ENCODE measurements around the gene PRSS2.

Gene PRSS2

DNA sequence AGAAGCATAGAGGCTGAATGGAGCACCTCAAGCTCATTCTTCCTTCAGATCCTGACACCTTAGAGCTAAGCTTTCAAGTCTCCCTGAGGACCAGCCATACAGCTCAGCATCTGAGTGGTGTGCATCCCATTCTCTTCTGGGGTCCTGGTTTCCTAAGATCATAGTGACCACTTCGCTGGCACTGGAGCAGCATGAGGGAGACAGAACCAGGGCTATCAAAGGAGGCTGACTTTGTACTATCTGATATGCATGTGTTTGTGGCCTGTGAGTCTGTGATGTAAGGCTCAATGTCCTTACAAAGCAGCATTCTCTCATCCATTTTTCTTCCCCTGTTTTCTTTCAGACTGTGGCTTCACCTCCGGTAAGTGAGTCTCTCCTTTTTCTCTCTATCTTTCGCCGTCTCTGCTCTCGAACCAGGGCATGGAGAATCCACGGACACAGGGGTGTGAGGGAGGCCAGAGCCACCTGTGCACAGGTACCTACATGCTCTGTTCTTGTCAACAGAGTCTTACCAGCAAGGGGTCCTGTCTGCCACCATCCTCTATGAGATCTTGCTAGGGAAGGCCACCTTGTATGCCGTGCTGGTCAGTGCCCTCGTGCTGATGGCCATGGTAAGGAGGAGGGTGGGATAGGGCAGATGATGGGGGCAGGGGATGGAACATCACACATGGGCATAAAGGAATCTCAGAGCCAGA is 31.0 kb downstream of the PRSS2 start:
- no peak for DNase-seq (ENCODE audit: low read depth, low spot score)

DNA sequence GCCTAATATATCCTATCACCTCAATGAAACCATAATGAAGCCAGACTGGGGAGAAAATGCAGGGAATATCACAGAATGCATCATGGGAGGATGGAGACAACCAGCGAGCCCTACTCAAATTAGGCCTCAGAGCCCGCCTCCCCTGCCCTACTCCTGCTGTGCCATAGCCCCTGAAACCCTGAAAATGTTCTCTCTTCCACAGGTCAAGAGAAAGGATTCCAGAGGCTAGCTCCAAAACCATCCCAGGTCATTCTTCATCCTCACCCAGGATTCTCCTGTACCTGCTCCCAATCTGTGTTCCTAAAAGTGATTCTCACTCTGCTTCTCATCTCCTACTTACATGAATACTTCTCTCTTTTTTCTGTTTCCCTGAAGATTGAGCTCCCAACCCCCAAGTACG is 31.5 kb downstream of the PRSS2 start:
- DNase-seq (ENCODE audit: low read depth, low spot score): no peak

DNA sequence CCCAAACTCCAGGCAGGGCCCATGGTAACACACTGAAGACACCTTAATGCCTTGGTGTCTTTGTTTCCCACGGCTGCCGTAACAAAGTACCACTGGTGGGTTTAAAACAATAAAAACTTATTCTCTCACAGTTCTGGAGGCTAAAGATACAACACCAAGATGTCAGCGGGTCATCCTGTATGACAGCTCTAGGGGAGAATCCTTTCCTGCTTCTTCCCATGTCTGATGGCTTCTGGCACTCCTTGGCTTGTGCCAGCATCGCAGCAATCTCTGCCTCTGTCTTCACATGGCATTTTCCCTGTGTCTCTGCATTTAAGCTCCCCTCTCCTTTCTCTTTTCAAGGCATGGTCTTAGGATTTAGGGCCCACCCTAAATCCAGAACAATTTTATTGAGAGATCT is 33.1 kb downstream of the PRSS2 start:
- no peak for DNase-seq (ENCODE audit: low read depth, low spot score)

DNA sequence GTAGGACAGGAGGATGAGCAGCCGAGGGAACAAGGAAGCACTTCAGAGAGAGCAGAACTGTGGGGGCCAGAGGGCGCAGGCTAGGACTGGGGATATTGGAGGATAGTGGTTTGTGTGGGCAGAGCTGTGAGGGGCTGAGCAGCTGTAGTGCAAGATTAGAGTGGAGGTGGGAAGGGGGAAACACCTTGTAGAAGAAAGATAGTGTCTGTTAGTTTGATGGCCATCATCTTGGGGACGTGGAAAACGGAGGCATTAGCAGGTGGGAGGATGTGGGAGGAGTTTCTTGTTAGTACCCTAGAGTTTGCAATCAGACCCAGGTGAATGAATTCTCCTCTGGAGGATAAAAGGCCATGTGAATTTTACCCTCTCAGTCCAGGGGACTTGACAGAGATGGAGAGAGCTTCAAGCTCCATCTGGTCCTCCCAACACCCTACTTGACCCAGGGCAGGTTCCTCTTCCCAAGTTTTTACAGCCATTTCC is 34.0 kb downstream of the PRSS2 start:
- no peak for DNase-seq (ENCODE audit: low read depth, low spot score)

DNA sequence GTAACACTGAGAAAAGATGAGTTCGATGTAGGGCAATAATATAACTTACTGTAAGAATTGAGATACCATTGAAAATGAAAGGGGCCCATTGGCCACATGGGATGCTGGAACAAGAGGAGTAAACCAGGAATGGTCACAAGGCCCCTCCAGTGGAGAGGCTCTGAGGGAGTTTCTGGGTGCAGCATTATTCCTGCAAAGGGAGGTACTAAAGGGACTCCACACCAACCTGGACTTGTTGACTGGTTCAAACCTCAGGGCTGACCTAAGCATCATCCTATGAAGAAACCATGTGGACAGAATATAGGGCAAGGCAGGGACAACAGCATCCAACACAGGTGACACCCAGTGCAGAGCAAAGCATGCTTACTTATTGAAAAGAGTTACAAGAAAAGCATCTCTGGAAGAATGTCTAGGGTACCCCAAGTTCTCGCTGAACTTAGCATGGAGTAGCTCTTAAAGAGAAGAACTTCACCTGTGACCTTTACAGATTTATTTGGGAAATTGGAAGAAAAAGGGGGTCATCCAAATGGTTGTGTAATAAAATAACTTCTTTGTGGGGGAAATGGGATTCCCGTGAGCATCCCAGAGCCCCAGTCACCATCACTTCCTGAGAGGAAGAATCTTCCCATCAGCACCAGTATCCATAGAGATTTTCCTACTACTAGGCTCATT is 34.7 kb downstream of the PRSS2 start:
- no peak for DNase-seq (ENCODE audit: low read depth, low spot score)

DNA sequence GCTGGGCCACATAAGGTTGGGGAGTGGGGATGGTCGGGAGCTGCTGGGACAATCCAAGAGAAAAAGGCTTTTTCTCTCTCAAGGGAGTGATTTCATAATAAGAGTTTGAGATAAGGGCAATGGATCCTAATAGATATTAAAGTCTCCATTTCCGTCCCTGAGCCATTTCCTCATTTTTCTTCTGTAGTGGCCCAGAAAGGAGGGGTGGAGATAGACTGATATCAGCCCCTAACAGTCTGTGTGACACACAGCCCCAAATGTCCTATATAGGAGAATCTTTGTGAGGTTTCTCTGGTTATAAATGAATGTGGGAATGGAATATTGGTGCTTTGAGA is 35.2 kb downstream of the PRSS2 start:
- no peak for DNase-seq (ENCODE audit: low read depth, low spot score)

DNA sequence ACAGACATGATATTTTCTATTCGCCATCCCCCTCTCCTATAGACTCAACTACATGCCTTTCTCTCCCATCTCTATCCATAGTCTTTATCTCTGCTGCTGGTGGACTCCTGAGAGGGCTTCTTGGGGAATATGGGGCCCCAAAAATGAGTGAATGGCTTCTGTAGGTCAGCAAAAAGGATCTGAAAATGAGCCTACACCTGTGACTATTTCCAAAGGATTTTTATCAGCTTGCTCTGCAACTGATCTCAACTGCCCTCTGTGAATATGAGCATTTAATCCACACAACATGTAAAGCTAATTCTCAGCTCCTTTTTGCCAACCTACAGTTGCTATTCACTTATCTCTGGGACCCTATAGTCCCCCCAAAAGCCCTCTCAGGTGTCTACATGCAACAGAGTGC is 36.2 kb downstream of the PRSS2 start:
- no peak for DNase-seq (ENCODE audit: low read depth, low spot score)

DNA sequence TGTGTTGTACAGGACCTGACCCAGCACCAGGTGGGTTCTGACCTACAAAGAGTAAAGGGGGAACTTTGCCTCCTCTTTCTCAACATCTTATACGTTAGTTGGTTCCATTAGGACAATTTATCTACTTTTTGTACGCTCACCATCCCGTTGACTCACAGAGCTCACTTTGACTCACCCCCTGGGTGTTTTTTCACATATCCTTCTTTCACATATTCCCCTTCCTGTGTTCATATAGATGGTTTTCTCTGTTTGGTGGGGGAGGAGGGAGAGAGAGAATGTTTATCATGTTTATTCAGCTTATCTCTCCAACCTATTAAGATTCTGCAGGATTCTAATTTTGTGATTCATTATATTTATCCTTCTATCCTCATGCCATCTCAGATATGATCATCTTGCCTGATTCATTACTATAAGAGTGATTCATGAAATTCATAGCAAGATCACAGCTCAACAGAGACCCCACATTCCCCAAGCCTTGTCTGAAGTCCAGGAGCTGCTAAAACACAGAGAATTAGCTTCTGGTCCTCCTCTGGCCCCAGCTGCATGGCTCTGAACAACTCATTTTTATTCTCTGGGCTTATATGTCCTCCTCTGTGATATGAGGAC is 37.2 kb downstream of the PRSS2 start:
- no peak for DNase-seq (ENCODE audit: low read depth, low spot score)

DNA sequence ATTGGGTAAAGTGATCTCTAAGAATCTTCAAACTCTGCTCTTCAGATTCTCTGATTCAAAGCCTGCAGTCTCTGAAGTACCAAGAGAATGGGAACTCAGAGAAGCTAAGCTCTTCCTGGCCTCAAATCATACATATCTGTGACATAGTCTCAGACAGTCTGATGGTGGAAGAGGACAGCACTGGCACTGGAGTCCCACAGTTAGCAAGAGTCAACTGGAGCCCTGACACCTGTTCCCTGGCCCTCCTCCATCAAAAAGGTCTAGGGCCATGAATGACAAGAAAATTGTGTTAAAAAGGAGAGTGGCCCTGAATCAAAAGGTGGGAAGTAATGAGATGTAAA is 37.7 kb downstream of the PRSS2 start:
- no peak for DNase-seq (ENCODE audit: low read depth, low spot score)

DNA sequence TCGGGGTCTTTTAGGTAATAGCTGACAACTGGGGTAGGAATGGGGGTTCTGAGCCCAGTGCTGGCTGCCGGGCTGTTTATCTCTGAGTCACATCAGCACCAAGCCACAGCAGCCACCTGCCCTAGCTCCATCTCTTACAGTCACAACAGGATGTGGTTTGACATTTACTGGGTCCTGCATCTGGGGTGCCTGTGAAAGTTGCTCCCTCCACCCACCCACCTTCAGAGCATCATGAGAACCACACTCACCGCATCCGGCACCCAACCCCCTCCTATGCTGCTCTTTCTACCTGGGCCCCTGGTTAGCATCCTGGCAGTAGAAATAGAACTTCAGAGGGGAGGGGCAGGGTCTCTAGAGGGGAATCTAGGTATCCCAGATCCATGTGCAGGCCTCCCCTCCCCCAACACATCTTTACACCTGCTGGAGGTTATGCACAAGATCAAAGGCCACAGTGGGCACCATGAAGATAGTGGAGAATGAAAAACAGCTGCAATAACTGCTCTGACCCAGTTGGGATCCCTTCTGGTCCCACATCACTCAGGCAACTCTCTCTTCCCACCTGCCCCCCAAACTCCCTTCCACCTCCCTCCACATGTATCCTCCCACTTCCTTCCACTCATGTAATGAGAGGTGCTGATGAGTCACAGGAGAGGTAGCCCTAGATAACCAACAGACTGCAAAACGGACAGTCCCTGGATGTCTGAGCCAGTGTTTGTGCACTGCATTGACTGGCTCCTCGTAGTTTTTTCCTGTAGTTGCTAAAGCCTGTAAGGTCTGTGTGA is 38.2 kb downstream of the PRSS2 start:
- DNase-seq (ENCODE audit: low read depth, low spot score): no peak

DNA sequence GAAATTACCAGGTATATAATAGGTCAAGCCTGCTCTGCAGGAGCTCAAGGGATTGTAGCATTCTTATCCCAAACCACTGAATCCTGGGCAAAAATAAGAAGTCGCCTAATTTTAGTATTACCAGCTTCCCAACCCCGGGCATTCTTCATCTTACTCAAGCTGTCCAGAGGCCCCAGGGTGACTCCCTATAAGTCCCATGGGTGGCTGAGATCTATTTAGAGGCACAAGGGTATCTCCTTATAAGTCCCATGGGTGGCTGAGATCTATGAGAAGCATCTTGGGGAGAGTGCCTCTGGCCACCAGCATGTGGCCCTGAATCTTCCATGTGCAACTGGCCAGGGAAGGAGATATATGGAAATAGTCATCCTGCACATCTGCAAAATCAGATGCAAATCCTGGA is 38.9 kb downstream of the PRSS2 start:
- no peak for DNase-seq (ENCODE audit: low read depth, low spot score)

DNA sequence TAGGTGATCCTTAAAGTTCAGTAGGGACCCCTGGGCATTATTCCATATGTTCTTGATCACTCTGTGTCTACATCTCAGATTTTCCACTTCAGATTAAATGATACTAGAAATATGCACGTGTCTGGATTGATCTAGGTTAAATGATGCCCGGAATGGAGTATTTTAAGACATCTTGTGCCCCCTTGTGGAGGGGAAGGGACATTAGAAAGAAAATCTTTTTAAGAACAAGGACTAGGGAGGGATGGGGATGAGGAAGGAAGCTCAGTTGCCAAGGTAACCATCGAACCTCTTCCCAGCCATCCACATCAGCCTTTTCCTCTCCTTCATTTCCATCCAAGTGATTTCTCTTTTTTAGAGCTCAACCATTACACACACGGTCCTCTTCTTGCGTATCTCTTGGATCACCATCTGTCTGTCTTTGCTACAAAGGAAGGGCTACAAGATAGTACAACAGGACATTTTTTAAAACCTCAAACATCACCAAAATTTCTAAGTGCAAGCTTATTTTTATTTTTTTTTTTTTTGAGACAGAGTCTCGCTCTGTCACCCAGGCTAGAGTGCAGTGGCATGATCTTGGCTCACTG is 40.5 kb downstream of the PRSS2 start:
- no peak for DNase-seq (ENCODE audit: low read depth, low spot score)

DNA sequence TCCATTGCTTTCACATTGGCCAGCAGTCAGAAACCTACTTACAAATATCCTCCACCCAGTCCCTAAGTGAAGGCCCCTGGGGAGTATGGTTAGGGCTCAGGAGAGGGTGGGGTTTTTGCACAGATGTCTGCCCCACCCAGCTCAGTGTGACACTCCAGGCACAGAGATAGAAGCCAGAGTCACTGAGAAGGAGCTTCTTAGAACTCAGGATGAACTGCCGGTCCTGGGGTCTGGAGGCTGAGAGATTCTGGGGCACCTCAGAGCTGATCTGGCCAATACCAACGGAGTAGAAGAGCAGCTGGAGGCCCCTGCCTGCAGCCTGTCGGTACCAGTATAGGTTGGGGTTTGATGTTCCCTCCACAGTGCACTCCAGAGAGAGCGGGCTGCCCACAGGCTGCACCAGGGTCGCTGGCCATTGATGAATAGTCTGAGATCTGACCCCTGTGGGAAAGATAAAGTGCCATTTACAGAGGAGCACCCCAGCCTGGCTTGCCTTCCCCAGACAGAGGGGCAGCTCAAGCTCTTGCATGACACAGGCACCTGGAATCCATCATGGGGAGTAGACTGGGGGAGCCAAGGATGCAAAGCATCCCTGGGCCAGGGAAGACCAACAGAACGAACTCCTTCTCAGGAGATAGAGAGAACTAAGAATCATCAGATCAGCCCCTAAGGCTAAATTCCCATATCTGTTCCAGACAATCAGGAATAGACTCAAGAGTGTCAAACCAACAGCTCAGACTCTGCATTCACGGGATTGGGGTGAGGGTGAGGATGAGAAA is 41.9 kb downstream of the PRSS2 start:
- no peak for DNase-seq (ENCODE audit: low read depth, low spot score)

DNA sequence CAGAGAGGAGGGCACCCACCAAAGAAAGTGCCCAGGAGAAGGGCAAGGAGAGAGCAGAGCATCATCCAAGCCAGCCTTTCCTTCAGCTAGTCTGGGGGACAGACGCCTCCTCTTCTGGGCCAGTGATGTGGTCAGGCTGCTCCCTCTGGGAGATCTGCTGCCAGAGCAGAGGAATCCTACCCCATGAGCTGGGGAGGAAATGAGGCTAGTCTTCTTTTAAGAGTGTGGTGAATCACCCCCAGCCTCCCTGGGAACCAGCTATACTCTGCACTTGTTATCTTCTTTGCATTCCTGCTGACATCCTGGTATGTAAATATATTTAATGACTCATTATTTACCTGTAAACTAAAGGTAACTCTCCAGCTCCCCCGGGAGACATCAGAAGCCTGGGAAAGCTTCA is 42.5 kb downstream of the PRSS2 start:
- DNase-seq (ENCODE audit: low read depth, low spot score): no peak

DNA sequence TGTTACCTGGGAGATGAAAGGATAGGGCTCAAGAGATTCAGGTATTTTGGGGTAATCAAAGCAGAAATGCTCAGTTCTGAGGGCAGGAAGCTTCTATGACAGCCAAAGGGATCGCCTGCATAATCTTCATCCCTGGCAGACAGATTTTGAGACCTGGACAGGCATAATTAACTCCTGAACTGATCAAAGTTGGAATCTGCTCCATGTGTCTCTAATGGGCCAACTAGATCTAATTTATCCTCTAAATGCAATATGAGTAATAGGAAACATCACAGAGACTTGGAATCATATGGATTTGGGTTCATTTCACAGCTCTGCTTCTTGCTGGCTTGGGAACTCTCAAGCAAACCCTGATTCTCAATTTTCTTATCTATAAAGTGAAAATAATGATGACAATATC is 42.9 kb downstream of the PRSS2 start:
- no peak for DNase-seq (ENCODE audit: low read depth, low spot score)

DNA sequence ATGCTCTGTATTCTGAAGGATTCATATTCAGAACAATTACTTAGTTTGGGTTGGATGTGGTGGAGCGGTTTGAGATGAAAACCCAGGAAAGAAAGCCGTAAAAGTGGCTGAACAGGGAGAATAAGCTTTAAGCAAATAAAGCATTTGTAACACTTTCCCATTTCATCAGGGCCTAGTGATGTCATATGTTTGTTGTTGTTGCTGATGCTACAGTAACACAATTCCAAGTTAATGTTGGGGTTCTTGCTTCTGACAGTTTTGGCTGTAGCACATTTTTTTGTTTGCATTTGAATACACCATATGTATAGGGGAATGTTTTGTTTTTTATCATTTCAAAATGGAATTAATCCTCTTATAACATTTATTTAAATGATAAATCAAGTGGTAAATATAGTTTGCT is 43.7 kb downstream of the PRSS2 start:
- no peak for DNase-seq (ENCODE audit: low read depth, low spot score)

DNA sequence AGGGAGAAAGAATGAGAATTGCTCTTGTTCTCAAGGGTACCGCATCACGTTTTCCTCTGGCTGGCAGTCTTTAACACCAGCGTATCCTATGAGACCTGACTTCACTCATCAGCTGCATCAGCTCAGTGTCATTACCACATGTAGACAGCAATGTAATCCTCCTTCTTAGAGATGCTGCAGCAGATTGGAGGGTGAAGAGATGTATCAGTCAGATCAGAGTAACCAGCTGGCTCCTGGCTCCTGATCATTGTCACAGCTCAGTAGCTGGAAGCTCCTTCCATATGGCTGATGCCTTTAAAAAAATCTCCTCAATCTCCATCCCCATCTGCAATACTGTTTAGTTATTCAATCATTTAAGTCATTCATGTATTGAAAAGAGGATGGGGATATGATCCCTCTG is 44.4 kb downstream of the PRSS2 start:
- no peak for DNase-seq (ENCODE audit: low read depth, low spot score)

DNA sequence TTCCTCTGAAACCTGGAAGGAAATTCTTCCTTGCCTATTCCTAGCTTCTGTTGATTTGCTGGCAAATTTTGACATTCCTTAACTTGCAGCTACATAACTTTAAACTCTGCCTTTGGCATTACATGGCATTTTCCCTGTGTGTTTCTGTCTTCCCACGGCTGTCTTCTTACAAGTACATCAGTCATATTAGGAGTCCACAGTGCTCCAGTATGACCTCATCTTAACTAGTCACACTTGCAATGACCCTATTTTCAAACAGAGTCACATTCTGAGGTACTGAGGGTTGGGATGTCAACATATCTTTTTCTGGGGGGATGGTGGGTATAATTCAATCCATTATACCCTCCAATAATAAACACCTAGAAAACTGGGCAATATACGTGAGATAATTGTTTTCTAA is 46.7 kb downstream of the PRSS2 start:
- no peak for DNase-seq (ENCODE audit: low read depth, low spot score)

DNA sequence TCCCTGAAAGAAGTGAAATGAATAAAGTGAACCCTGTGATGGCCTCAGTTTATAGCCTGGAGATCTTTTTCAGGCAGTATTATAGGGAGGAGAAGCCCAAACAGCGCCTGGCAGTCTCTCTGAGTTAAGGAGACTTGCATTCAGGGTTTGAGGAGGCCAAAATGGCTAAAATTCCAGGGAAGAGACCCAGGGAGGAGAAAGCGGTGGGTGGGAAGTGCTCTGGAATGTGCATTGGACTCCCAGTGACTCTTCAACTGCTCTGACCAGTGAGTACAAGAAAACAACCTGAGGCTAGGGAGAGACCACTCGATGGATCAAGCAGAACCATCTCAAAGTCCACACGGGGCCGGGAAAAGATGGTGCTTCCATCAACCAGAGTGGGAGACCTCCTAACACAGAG is 48.8 kb downstream of the PRSS2 start:
- DNase-seq (ENCODE audit: low read depth, low spot score): no peak

DNA sequence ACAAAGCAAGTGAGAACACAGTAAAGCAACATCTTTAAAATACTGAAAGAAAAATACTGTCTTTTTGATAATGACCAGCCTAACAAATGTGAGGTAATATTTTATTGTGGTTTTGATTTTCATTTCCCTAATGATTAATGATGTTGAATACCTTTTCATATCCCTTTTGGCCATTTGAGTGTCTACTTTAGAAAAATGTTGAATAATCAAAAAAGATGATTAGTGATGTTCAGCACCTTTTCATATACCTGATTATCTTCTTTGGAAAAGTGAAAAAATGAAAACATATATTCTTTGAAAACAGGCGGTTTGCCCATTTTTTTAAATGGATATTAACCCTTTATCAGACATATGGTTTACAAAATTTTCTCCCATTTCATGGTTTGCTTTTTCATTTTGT is 51.9 kb downstream of the PRSS2 start:
- no peak for DNase-seq (ENCODE audit: low read depth, low spot score)

All from brain pericyte (primary cell).